Activated T-helper 17 cell treated with anti-CD3 and anti-CD28 coated beads, Interleukin-2, amount 50 U/mL, for 72 hours (primary cell): ENCODE measurements around the gene NECTIN1. TPM values are rescaled to one million over a fixed set of nuclear protein-coding genes. Genes with fewer than 3 reads are reported as not detected.

Source experiments
- ATAC-seq: fragments of 150-1000 bp; cut with Tn5 transposase; replicated peaks from 2 replicates; pipeline ENCODE4 v1.10.0; 2021; ENCODE audit warnings: mild to moderate bottlenecking, moderate library complexity
- H3K27ac Mint-ChIP-seq: one replicate; pipeline ENCODE4 v1.8.0; 2022; ENCODE audit warnings: mixed read lengths
- H3K27me3 Mint-ChIP-seq: one replicate; pipeline ENCODE4 v1.8.0; 2022; ENCODE audit warnings: mixed read lengths
- H3K36me3 Mint-ChIP-seq: one replicate; pipeline ENCODE4 v1.8.0; 2022; ENCODE audit warnings: low read depth, mild to moderate bottlenecking, mixed read lengths
- H3K4me1 Mint-ChIP-seq: one replicate; pipeline ENCODE4 v1.8.0; 2022; ENCODE audit warnings: mixed read lengths
- H3K4me3 Mint-ChIP-seq: one replicate; pipeline ENCODE4 v1.8.0; 2022; ENCODE audit warnings: mild to moderate bottlenecking, mixed read lengths
- H3K9me3 Mint-ChIP-seq: one replicate; pipeline ENCODE4 v1.8.0; 2022; ENCODE audit warnings: mixed read lengths
- total RNA-seq, 2 donors: library from RNA; stranded (reverse); gene quantifications; one replicate each; pipeline ENCODE4 v1.2.3, GENCODE V29; 2022

Gene NECTIN1
- total RNA-seq, 2 donors from 2014 or later, result 0.78 to 2.3 TPM

- Mint-ChIP-seq H3K4me3 (no peak overlapping the region), H3K27ac (no peak overlapping the region), H3K27me3 (no peaks in the 10 kb centered on the region), H3K9me3 (no peaks in the 10 kb centered on the region), H3K4me1 (peaks cover 2% of the 10 kb centered on the region), H3K36me3 (no peaks in the 10 kb centered on the region)
- ATAC-seq, result no peak
Measured at GRCh38 chr11:119716582-119717498, 12.2 kb downstream of the NECTIN1 start.

GRCh38 chr11:119714590-119714989 is 14.4 kb downstream of the NECTIN1 start:
- Mint-ChIP-seq H3K27ac (no peak overlapping the region), H3K4me3 (no peak overlapping the region), H3K27me3 (peaks cover 4% of the 10 kb centered on the region), H3K9me3 (no peaks in the 10 kb centered on the region), H3K36me3 (no peaks in the 10 kb centered on the region), H3K4me1 (no peaks in the 10 kb centered on the region)
- no peak for ATAC-seq

GRCh38 chr11:119714189-119714588 is 14.8 kb downstream of the NECTIN1 start:
- Mint-ChIP-seq H3K4me1 (no peaks in the 10 kb centered on the region), H3K27ac (no peak overlapping the region), H3K36me3 (no peaks in the 10 kb centered on the region), H3K27me3 (peaks cover 4% of the 10 kb centered on the region), H3K4me3 (no peak overlapping the region), H3K9me3 (no peaks in the 10 kb centered on the region)
- ATAC-seq, result no peak

GRCh38 chr11:119713359-119714040 is 15.5 kb downstream of the NECTIN1 start:
- H3K4me3 Mint-ChIP-seq, result no peak overlapping the region
- H3K4me1 Mint-ChIP-seq, result no peaks in the 10 kb centered on the region
- H3K27ac Mint-ChIP-seq, result no peak overlapping the region
- no peak for ATAC-seq
- no peaks in the 10 kb centered on the region for H3K9me3 Mint-ChIP-seq
- peaks cover 9% of the 10 kb centered on the region for H3K27me3 Mint-ChIP-seq
- H3K36me3 Mint-ChIP-seq, result no peaks in the 10 kb centered on the region

- Mint-ChIP-seq H3K9me3 (no peaks in the 10 kb centered on the region), H3K27me3 (peaks cover 17% of the 10 kb centered on the region), H3K4me3 (no peak overlapping the region), H3K36me3 (no peaks in the 10 kb centered on the region), H3K4me1 (peaks cover 4% of the 10 kb centered on the region), H3K27ac (no peak overlapping the region)
- ATAC-seq, result no peak
Measured at GRCh38 chr11:119712459-119713358, 16.3 kb downstream of the NECTIN1 start.

GRCh38 chr11:119712006-119712405 is 17.0 kb downstream of the NECTIN1 start:
- Mint-ChIP-seq H3K36me3 (no peaks in the 10 kb centered on the region), H3K27me3 (peaks cover 22% of the 10 kb centered on the region), H3K4me1 (peaks cover 4% of the 10 kb centered on the region), H3K27ac (no peak overlapping the region), H3K9me3 (no peaks in the 10 kb centered on the region), H3K4me3 (no peak overlapping the region)
- ATAC-seq, result no peak

GRCh38 chr11:119711476-119711875 is 17.5 kb downstream of the NECTIN1 start:
- Mint-ChIP-seq H3K36me3 (no peaks in the 10 kb centered on the region), H3K4me3 (no peak overlapping the region), H3K4me1 (peaks cover 4% of the 10 kb centered on the region), H3K27ac (no peak overlapping the region), H3K27me3 (peaks cover 22% of the 10 kb centered on the region), H3K9me3 (no peaks in the 10 kb centered on the region)
- no peak for ATAC-seq

- no peak overlapping the region for H3K4me3 Mint-ChIP-seq
- no peak overlapping the region for H3K27ac Mint-ChIP-seq
- H3K36me3 Mint-ChIP-seq, result no peaks in the 10 kb centered on the region
- H3K4me1 Mint-ChIP-seq, result peaks cover 4% of the 10 kb centered on the region
- peaks cover 22% of the 10 kb centered on the region for H3K27me3 Mint-ChIP-seq
- H3K9me3 Mint-ChIP-seq, result no peaks in the 10 kb centered on the region
- ATAC-seq, result no peak
Measured at GRCh38 chr11:119710417-119710816, 18.6 kb downstream of the NECTIN1 start.

GRCh38 chr11:119709638-119710346 is 19.2 kb downstream of the NECTIN1 start:
- no peak overlapping the region for H3K4me3 Mint-ChIP-seq
- no peaks in the 10 kb centered on the region for H3K9me3 Mint-ChIP-seq
- no peaks in the 10 kb centered on the region for H3K36me3 Mint-ChIP-seq
- no peak overlapping the region for H3K27ac Mint-ChIP-seq
- ATAC-seq, result no peak
- peaks cover 22% of the 10 kb centered on the region for H3K27me3 Mint-ChIP-seq
- H3K4me1 Mint-ChIP-seq, result peaks cover 4% of the 10 kb centered on the region

- H3K36me3 Mint-ChIP-seq, result no peaks in the 10 kb centered on the region
Measured at GRCh38 chr11:119709171-119709570, 19.8 kb downstream of the NECTIN1 start.

GRCh38 chr11:119708384-119708783 is 20.6 kb downstream of the NECTIN1 start:
- Mint-ChIP-seq H3K4me3 (no peak overlapping the region), H3K9me3 (no peaks in the 10 kb centered on the region), H3K36me3 (no peaks in the 10 kb centered on the region), H3K4me1 (peaks cover 4% of the 10 kb centered on the region), H3K27ac (no peak overlapping the region), H3K27me3 (peaks cover 22% of the 10 kb centered on the region)
- ATAC-seq, result no peak

More at GRCh38 chr11:119709171-119709570, 19.8 kb downstream of the NECTIN1 start:
- Mint-ChIP-seq H3K27ac (no peak overlapping the region), H3K9me3 (no peaks in the 10 kb centered on the region), H3K4me1 (peaks cover 4% of the 10 kb centered on the region), H3K27me3 (peaks cover 22% of the 10 kb centered on the region), H3K4me3 (no peak overlapping the region)
- no peak for ATAC-seq

GRCh38 chr11:119706887-119707286 is 22.1 kb downstream of the NECTIN1 start:
- Mint-ChIP-seq H3K4me1 (peaks cover 4% of the 10 kb centered on the region), H3K27me3 (peaks cover 22% of the 10 kb centered on the region)
- ATAC-seq, result no peak

GRCh38 chr11:119706029-119706428 is 23.0 kb downstream of the NECTIN1 start:
- ATAC-seq, result no peak
- Mint-ChIP-seq H3K4me3 (no peak overlapping the region), H3K36me3 (no peaks in the 10 kb centered on the region), H3K4me1 (peaks cover 4% of the 10 kb centered on the region), H3K27ac (no peak overlapping the region), H3K27me3 (peaks cover 22% of the 10 kb centered on the region), H3K9me3 (no peaks in the 10 kb centered on the region)

More at GRCh38 chr11:119706887-119707286, 22.1 kb downstream of the NECTIN1 start:
- no peaks in the 10 kb centered on the region for H3K9me3 Mint-ChIP-seq
- H3K36me3 Mint-ChIP-seq, result no peaks in the 10 kb centered on the region
- no peak overlapping the region for H3K27ac Mint-ChIP-seq
- H3K4me3 Mint-ChIP-seq, result no peak overlapping the region

- peaks cover 19% of the 10 kb centered on the region for H3K27me3 Mint-ChIP-seq
- no peaks in the 10 kb centered on the region for H3K9me3 Mint-ChIP-seq
- no peak for ATAC-seq
- H3K36me3 Mint-ChIP-seq, result no peaks in the 10 kb centered on the region
- H3K4me1 Mint-ChIP-seq, result peaks cover 4% of the 10 kb centered on the region
- no peak overlapping the region for H3K4me3 Mint-ChIP-seq
- H3K27ac Mint-ChIP-seq, result no peak overlapping the region
Measured at GRCh38 chr11:119705362-119705761, 23.6 kb downstream of the NECTIN1 start.
